WTC11 (cell line): ENCODE data around the gene ITPKA.

Source experiments
- ETV6 ChIP-seq: sonication (generic); formaldehyde crosslinking; IDR thresholded peaks from 2 replicates; pipeline ENCODE4 v1.8.1; 2022; ENCODE audit warnings: mild to moderate bottlenecking, missing genetic modification reagents
- JUN ChIP-seq: sonication (generic); formaldehyde crosslinking; IDR thresholded peaks from 2 replicates; pipeline ENCODE4 v1.8.0; 2023; ENCODE audit warnings: mild to moderate bottlenecking, missing genetic modification reagents
- NFYB ChIP-seq: sonication (generic); formaldehyde crosslinking; conservative IDR thresholded peaks from 2 replicates; pipeline ENCODE4 v1.8.0; 2022; ENCODE audit warnings: low read depth, missing genetic modification reagents
- RELA ChIP-seq: sonication (generic); formaldehyde crosslinking; IDR thresholded peaks from 2 replicates; pipeline ENCODE4 v1.8.1; 2022; ENCODE audit warnings: missing genetic modification reagents, mild to moderate bottlenecking, borderline replicate concordance
- TCF7 ChIP-seq: sonication (generic); formaldehyde crosslinking; IDR thresholded peaks from 2 replicates; pipeline ENCODE4 v1.8.0; 2022; ENCODE audit warnings: mild to moderate bottlenecking, low read depth, missing genetic modification reagents, moderate library complexity
- ZNF232 ChIP-seq: sonication (generic); formaldehyde crosslinking; IDR thresholded peaks from 2 replicates; pipeline ENCODE4 v1.8.0; 2022; ENCODE audit warnings: mild to moderate bottlenecking, missing genetic modification reagents
- TF ChIP-seq, protein P1 (sequence below): fragments of 200-600 bp; IDR thresholded peaks from 2 replicates; pipeline ENCODE4 v1.8.0; 2022; ENCODE audit warnings: antibody characterized with exemption
- TF ChIP-seq, protein P2 (sequence below): sonication (generic); formaldehyde crosslinking; conservative IDR thresholded peaks from 2 replicates; pipeline ENCODE4 v1.8.1; 2022; ENCODE audit warnings: mild to moderate bottlenecking, missing genetic modification reagents

DNA sequence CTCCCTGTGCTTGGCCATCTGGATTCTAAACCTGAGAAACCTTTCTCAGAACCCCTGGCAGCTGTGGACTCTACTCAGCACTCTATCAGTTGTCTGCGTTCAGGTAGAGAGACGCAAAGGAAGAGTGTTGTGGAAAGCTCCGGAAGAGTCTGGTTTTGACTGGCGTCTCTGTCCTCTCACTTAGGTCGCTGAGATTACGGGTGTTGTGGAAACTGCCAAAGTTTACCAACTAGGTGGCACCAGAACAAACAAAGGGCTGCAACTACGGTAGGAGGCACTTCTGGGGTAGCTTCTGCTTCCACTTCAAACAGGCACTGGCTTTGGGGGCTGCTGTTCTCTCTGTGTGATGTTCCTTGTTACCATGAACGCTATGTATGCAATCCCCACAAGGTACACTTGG, 19.2 kb upstream of the ITPKA start:
- TF ChIP-seq NFYB (CRISPR knock-in tag) (no peak), TCF7 (CRISPR knock-in tag) (no peak), RELA (CRISPR knock-in tag) (no peak), ETV6 (CRISPR knock-in tag) (no peak), JUN (CRISPR knock-in tag) (no peak), ZNF232 (no peak)
- TF ChIP-seq, protein P1, sequence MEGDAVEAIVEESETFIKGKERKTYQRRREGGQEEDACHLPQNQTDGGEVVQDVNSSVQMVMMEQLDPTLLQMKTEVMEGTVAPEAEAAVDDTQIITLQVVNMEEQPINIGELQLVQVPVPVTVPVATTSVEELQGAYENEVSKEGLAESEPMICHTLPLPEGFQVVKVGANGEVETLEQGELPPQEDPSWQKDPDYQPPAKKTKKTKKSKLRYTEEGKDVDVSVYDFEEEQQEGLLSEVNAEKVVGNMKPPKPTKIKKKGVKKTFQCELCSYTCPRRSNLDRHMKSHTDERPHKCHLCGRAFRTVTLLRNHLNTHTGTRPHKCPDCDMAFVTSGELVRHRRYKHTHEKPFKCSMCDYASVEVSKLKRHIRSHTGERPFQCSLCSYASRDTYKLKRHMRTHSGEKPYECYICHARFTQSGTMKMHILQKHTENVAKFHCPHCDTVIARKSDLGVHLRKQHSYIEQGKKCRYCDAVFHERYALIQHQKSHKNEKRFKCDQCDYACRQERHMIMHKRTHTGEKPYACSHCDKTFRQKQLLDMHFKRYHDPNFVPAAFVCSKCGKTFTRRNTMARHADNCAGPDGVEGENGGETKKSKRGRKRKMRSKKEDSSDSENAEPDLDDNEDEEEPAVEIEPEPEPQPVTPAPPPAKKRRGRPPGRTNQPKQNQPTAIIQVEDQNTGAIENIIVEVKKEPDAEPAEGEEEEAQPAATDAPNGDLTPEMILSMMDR, result no peak
- TF ChIP-seq, protein P2, sequence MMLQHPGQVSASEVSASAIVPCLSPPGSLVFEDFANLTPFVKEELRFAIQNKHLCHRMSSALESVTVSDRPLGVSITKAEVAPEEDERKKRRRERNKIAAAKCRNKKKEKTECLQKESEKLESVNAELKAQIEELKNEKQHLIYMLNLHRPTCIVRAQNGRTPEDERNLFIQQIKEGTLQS (CRISPR knock-in tag), result no peak
